IMR-90 (cell line): Measurements from ENCODE around the gene NANOGP8. TPM values are rescaled to one million over a fixed set of nuclear protein-coding genes. Genes with fewer than 3 reads are reported as not detected.

ENCODE experiments used
- ATAC-seq: fragments of 200-7000 bp; cut with Tn5 transposase; 2 replicates; pipeline ENCODE4 v1.9.1; 2020; ENCODE audit warnings: low read depth, mild to moderate bottlenecking, moderate library complexity
- BruUV-seq: library from RNA; stranded (reverse); fragments of 400-500 nt; replicated peaks from 2 replicates; lab custom pipeline; 2021; lab: Mats Ljungman, UMichigan
- CTCF ChIA-PET: fragments of 300-600 bp; formaldehyde crosslinking; extraction: SDS; loops from one replicate; lab custom pipeline; 2021; ENCODE audit warnings: antibody characterized with exemption; lab: Yijun Ruan, JAX
- POLR2A ChIA-PET: fragments of 300-600 bp; sonication (Branson Sonifier 250); formaldehyde crosslinking; loops from one replicate; lab custom pipeline; 2022; ENCODE audit warnings: antibody characterized with exemption; ENCODE audit not compliant: unreplicated experiment; lab: Charles Lee
- DNase-seq: peaks from one replicate; pipeline ENCODE4 v3.0.0; 2013
- H2AFZ ChIP-seq: replicated peaks from 2 replicates; pipeline ENCODE3; 2013; ENCODE audit warnings: low read length, mild to moderate bottlenecking; ENCODE audit not compliant: poor library complexity
- H2AK5ac ChIP-seq: 2 replicates; pipeline ENCODE4 v1.6.1; 2013; ENCODE audit warnings: low read depth, low read length, inconsistent platforms
- H2AK9ac ChIP-seq: replicated peaks from 2 replicates; pipeline ENCODE3; 2013; ENCODE audit warnings: mild to moderate bottlenecking, low read depth, low read length, moderate library complexity; ENCODE audit not compliant: poor library complexity
- H2BK120ac ChIP-seq: 2 replicates; pipeline ENCODE4 v1.6.1; 2013; ENCODE audit warnings: low read depth, low read length, inconsistent platforms
- H2BK15ac ChIP-seq: 3 replicates; pipeline ENCODE4 v1.6.1; 2013; ENCODE audit warnings: low read depth, low read length, inconsistent platforms
- H2BK20ac ChIP-seq: 2 replicates; pipeline ENCODE4 v1.6.1; 2013; ENCODE audit warnings: low read depth, mild to moderate bottlenecking, inconsistent platforms, low read length, moderate library complexity
- H2BK5ac ChIP-seq: 2 replicates; pipeline ENCODE4 v1.6.1; 2013; ENCODE audit warnings: mild to moderate bottlenecking, low read depth, low read length, inconsistent platforms; ENCODE audit not compliant: poor library complexity, severe bottlenecking
- H3K14ac ChIP-seq: replicated peaks from 2 replicates; pipeline ENCODE4 v1.6.1; 2013; ENCODE audit warnings: low read depth, low read length, inconsistent platforms
- H3K18ac ChIP-seq: 2 replicates; pipeline ENCODE4 v1.6.1; 2013; ENCODE audit warnings: low read depth, low read length, control low read depth
- H3K23ac ChIP-seq: 2 replicates; pipeline ENCODE4 v1.6.1; 2013; ENCODE audit warnings: low read depth, low read length, inconsistent platforms
- H3K27ac ChIP-seq: 2 replicates; pipeline ENCODE4 v1.5.1; 2013; ENCODE audit warnings: mild to moderate bottlenecking, control low read depth, low read length; ENCODE audit not compliant: insufficient read depth
- H3K27me3 ChIP-seq: 2 replicates; pipeline ENCODE4 v1.6.1; 2013; ENCODE audit warnings: low read length; ENCODE audit not compliant: control insufficient read depth, insufficient read depth
- H3K36me3 ChIP-seq: 2 replicates; pipeline ENCODE4 v1.6.1; 2013; ENCODE audit warnings: low read length, mixed read lengths; ENCODE audit not compliant: control insufficient read depth, insufficient read depth
- H3K4ac ChIP-seq: 2 replicates; pipeline ENCODE4 v1.6.1; 2013; ENCODE audit warnings: low read depth, low read length, inconsistent platforms
- H3K4me1 ChIP-seq: 2 replicates; pipeline ENCODE4 v1.6.1; 2013; ENCODE audit warnings: low read length, mixed read lengths; ENCODE audit not compliant: control insufficient read depth, insufficient read depth
- H3K4me2 ChIP-seq: 2 replicates; pipeline ENCODE4 v1.6.1; 2013; ENCODE audit warnings: low read depth, mild to moderate bottlenecking, control low read depth, low read length, moderate library complexity
- H3K4me3 ChIP-seq: 2 replicates; pipeline ENCODE4 v1.5.1; 2013; ENCODE audit warnings: low read depth, mild to moderate bottlenecking, control low read depth, low read length, moderate library complexity; ENCODE audit not compliant: insufficient read depth
- H3K56ac ChIP-seq: 2 replicates; pipeline ENCODE4 v1.6.1; 2013; ENCODE audit warnings: low read length, inconsistent platforms; ENCODE audit not compliant: insufficient read depth; ENCODE audit errors: extremely low read depth
- H3K79me1 ChIP-seq, 2 experiments: 2 replicates each; pipeline ENCODE4 v1.6.1; 2013; ENCODE audit warnings: low read length in 2 of 2, inconsistent platforms in 1 of 2, low read depth in 1 of 2
- H3K9ac ChIP-seq: 2 replicates; pipeline ENCODE4 v1.6.1; 2013; ENCODE audit warnings: low read depth, low read length, control low read depth
- H3K9me1 ChIP-seq: 2 replicates; pipeline ENCODE4 v1.6.1; 2013; ENCODE audit warnings: low read length, inconsistent platforms; ENCODE audit not compliant: insufficient read depth
- H3K9me3 ChIP-seq: 2 replicates; pipeline ENCODE4 v1.6.1; 2013; ENCODE audit warnings: low read length; ENCODE audit not compliant: control insufficient read depth, insufficient read depth
- H4K20me1 ChIP-seq: 2 replicates; pipeline ENCODE4 v1.6.1; 2013; ENCODE audit warnings: low read length, inconsistent platforms; ENCODE audit not compliant: insufficient read depth
- H4K5ac ChIP-seq: 2 replicates; pipeline ENCODE4 v1.6.1; 2013; ENCODE audit warnings: mild to moderate bottlenecking, low read depth, low read length, control low read depth
- H4K8ac ChIP-seq, 2 experiments: 2 replicates each; pipeline ENCODE4 v1.6.1; 2013; ENCODE audit warnings: low read depth in 2 of 2, low read length in 2 of 2, control low read depth in 1 of 2, inconsistent platforms in 1 of 2
- H4K91ac ChIP-seq: 2 replicates; pipeline ENCODE4 v1.6.1; 2013; ENCODE audit warnings: low read depth, low read length, inconsistent platforms; ENCODE audit not compliant: insufficient read depth
- CHD1 ChIP-seq: IDR thresholded peaks from 2 replicates; pipeline ENCODE4 v1.6.1; 2012; ENCODE audit warnings: low read depth, low read length, improper control_type of control experiment
- FOS ChIP-seq: fragments of 150-350 bp; IDR thresholded peaks from 2 replicates; pipeline ENCODE4 v1.6.1; 2016; ENCODE audit warnings: low read depth, low read length
- POLR2A ChIP-seq: IDR thresholded peaks from 2 replicates; pipeline ENCODE4 v1.6.1; 2012; ENCODE audit warnings: mild to moderate bottlenecking, low read depth, low read length
- RAD21 ChIP-seq: IDR thresholded peaks from 2 replicates; pipeline ENCODE4 v1.6.1; 2012; ENCODE audit warnings: low read length, improper control_type of control experiment
- WGBS, 2 experiments: methylation state at CpG; one replicate each; pipeline versions ENCODE4 v1.1.5 to v1.1.7; 2013; ENCODE audit warnings: missing lambda C conversion rate in 2 of 2; ENCODE audit not compliant: insufficient read length in 1 of 2; ENCODE audit errors: extremely low coverage in 2 of 2; 5-methylcytosine and 5-hydroxymethylcytosine counted together
- dilution Hi-C: fragments of 300-500 bp; cut with HindIII; formaldehyde crosslinking; loops from one replicate; pipeline ENCODE4 v1.14.3; 2018; ENCODE audit warnings: low sequenced_read_pairs; ENCODE audit not compliant: unreplicated experiment
- in situ Hi-C: fragments of 300-500 bp; cut with MboI; formaldehyde crosslinking; loops from 3 replicates; pipeline ENCODE4 v1.14.3; 2019; ENCODE audit warnings: low sequenced_read_pairs, inconsistent platforms, mixed read lengths
- intact Hi-C: fragments of 100-400 bp; cut with micrococcal nuclease; formaldehyde crosslinking; loops from 2 replicates; pipeline ENCODE4 v1.10.0; 2022
- polyA plus RNA-seq, 3 experiments: library from polyadenylated mRNA; depleted of rRNA; stranded (reverse); fragments of >200 nt; gene quantifications; 2 replicates each; pipeline ENCODE4 v1.2.3, GENCODE V29; 2012; ENCODE audit warnings: low replicate concordance in 1 of 3
- total RNA-seq: library from RNA; depleted of rRNA; stranded (reverse); fragments of >200 nt; gene quantifications from 2 replicates; pipeline ENCODE4 v1.2.3, GENCODE V29; 2012
- TF ChIP-seq, protein P1 (sequence below): fragments of 150-350 bp; IDR thresholded peaks from 2 replicates; pipeline ENCODE4 v1.6.1; 2017; ENCODE audit warnings: mild to moderate bottlenecking, antibody characterized with exemption, low read length, low read depth

The NANOGP8 gene
- total and polyA plus RNA-seq, 2 of the 4 experiments (the other 2 are of a cell fraction) = not detected

DNA sequence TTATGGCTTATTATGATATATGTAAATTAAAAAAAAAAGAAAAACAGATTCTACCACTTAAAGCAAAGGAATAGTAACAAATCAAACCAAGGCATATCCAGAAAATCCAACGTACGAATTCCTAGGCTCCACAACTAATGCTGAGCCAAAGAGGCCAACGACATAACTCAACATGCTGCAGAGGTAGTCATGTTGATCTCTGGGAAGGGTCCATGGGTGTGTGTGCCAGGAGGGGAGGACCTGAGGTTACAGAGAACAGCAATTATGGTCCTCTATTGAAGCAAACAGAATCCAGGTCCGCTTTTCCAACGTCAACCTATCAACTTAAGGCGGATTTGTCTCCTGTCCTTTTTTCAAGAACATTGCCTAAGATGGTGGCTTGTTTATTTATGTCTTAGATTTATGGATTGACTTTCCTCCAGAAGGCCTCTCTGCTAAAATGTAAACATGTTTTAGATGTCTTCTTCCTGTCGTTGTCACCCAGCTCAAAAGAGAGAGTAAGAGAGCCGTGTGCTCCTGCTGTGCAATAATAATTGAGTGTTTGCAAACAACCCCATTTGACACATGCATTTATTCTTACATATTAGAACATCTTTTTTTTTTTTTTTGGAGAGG lies 20.4 kb downstream of the NANOGP8 start:
- intact Hi-C loops (loop anchor here (5.0 kb wide), 1 partner anchor 77 kb away; the partner anchor contains the start of gene ZNF770), dilution Hi-C loops (no loop called here), in situ Hi-C loops (no loop called here)
- no peak overlapping the region for H3K4me2 ChIP-seq
- H3K56ac ChIP-seq = no peak overlapping the region
- H3K4ac ChIP-seq = no peak overlapping the region
- no peaks in the 10 kb centered on the region for H3K9me1 ChIP-seq
- no peaks in the 10 kb centered on the region for H3K79me1 ChIP-seq
- H4K5ac ChIP-seq = no peak overlapping the region
- no peak overlapping the region for H3K27ac ChIP-seq
- no peaks in the 10 kb centered on the region for H4K20me1 ChIP-seq
- no peak overlapping the region for H3K14ac ChIP-seq
- H2BK120ac ChIP-seq = no peak overlapping the region
- WGBS, 2 experiments = no CpG with 5 or more reads among the region's 8 CpGs
- H2AFZ ChIP-seq = peak overlapping the region; percentile 35
- H3K4me1 ChIP-seq = peaks cover 7% of the 10 kb centered on the region
- no peak overlapping the region for H4K8ac ChIP-seq
- H2AK5ac ChIP-seq = no peak overlapping the region
- H2BK20ac ChIP-seq = no peak overlapping the region
- no peaks in the 10 kb centered on the region for H3K36me3 ChIP-seq
- H3K27me3 ChIP-seq = no peaks in the 10 kb centered on the region
- ATAC-seq = no peak
- no peak overlapping the region for H3K18ac ChIP-seq
- no TSS peak for BruUV-seq
- no peak for DNase-seq
- H3K4me3 ChIP-seq = no peak overlapping the region
- no peak overlapping the region for H3K23ac ChIP-seq
- no peaks in the 10 kb centered on the region for H3K9me3 ChIP-seq
- ChIA-PET POLR2A (no interaction called here), CTCF (interaction anchor here (0.6 to 0.9 kb wide), 3 partner anchors 10 to 454 kb away, joined by 3 to 9 read pairs (median 3); no protein-coding TSS in a partner anchor)
- no peak overlapping the region for H4K91ac ChIP-seq
- no peak for TF ChIP-seq CHD1
- no peak for TF ChIP-seq POLR2A
- no peak for TF ChIP-seq FOS
- TF ChIP-seq, protein P1, sequence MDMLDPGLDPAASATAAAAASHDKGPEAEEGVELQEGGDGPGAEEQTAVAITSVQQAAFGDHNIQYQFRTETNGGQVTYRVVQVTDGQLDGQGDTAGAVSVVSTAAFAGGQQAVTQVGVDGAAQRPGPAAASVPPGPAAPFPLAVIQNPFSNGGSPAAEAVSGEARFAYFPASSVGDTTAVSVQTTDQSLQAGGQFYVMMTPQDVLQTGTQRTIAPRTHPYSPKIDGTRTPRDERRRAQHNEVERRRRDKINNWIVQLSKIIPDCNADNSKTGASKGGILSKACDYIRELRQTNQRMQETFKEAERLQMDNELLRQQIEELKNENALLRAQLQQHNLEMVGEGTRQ = no peak
- no peak for TF ChIP-seq RAD21
- H2BK15ac ChIP-seq = no peak overlapping the region
- H2AK9ac ChIP-seq = no peak overlapping the region
- no peak overlapping the region for H2BK5ac ChIP-seq
- no peak overlapping the region for H3K9ac ChIP-seq
